B cell (primary cell): Measurements from ENCODE around the gene ERGIC1.

Experiments used
- EZH2 ChIP-seq: IDR thresholded peaks from 2 replicates; pipeline ENCODE4 v1.6.1; 2012; ENCODE audit warnings: borderline replicate concordance, low read depth, mild to moderate bottlenecking, moderate library complexity, low read length; ENCODE audit not compliant: insufficient read depth, poor library complexity, severe bottlenecking
- TF ChIP-seq, protein P1 (sequence below): fragments of 200-600 bp; IDR thresholded peaks from one replicate; pipeline ENCODE4 v1.8.0; 2022; ENCODE audit warnings: antibody characterized with exemption, mild to moderate bottlenecking

DNA sequence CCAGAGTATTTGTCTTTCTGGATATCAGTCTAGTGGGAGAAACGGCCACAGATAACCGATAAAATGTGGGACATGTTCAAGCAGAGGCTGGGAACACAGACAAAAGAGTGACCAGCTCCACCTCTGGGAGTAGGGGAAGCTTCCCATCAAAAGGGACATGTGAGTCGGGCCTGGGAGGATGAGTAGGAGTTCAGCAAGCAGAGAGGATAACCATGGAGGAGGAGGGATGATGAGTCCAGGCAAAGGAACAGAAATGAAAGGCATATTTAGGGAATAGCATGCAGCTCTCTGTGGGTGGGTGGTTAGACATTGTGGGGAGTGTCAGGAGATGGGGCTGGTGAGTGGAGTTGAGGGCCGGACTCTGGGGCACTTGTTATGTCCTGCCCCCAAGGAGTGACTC lies 61.5 kb downstream of the ERGIC1 start:
- TF ChIP-seq, protein P1, sequence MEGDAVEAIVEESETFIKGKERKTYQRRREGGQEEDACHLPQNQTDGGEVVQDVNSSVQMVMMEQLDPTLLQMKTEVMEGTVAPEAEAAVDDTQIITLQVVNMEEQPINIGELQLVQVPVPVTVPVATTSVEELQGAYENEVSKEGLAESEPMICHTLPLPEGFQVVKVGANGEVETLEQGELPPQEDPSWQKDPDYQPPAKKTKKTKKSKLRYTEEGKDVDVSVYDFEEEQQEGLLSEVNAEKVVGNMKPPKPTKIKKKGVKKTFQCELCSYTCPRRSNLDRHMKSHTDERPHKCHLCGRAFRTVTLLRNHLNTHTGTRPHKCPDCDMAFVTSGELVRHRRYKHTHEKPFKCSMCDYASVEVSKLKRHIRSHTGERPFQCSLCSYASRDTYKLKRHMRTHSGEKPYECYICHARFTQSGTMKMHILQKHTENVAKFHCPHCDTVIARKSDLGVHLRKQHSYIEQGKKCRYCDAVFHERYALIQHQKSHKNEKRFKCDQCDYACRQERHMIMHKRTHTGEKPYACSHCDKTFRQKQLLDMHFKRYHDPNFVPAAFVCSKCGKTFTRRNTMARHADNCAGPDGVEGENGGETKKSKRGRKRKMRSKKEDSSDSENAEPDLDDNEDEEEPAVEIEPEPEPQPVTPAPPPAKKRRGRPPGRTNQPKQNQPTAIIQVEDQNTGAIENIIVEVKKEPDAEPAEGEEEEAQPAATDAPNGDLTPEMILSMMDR: no peak
- TF ChIP-seq EZH2: no peak
